GM18526 (cell line): ENCODE data around the gene JUN.

Source experiments
- POLR2A ChIP-seq: IDR thresholded peaks from 3 replicates; pipeline ENCODE4 v1.6.1; 2011; ENCODE audit not compliant: insufficient read length; ENCODE audit errors: extremely low read depth

JUN gene

GRCh38 chr1:58763214-58763613 lies 20.6 kb downstream of the JUN start:
- no peak for TF ChIP-seq POLR2A

DNA sequence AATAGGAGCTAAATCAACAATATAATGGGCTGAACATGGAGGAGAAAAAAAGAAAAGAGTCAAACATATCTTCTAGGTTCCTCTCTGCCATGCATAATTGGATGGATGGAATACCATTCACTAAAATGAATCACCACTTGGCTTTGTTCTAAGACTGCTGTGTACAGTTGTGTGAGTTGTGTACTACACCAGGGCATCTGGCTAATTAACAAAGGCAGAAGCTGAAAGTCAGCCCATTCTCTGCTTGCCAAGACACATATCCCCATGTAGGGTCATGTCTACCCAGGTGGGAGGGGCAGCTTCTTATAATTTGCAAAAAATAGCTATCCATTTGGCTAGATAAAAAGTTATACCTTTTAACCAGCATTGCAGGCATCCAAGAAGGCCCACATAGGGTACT lies 21.0 kb downstream of the JUN start:
- TF ChIP-seq POLR2A, result no peak

- TF ChIP-seq POLR2A, result no peak
These were observed 28.4 kb downstream of the JUN start for GRCh38 chr1:58755468-58755872.

DNA sequence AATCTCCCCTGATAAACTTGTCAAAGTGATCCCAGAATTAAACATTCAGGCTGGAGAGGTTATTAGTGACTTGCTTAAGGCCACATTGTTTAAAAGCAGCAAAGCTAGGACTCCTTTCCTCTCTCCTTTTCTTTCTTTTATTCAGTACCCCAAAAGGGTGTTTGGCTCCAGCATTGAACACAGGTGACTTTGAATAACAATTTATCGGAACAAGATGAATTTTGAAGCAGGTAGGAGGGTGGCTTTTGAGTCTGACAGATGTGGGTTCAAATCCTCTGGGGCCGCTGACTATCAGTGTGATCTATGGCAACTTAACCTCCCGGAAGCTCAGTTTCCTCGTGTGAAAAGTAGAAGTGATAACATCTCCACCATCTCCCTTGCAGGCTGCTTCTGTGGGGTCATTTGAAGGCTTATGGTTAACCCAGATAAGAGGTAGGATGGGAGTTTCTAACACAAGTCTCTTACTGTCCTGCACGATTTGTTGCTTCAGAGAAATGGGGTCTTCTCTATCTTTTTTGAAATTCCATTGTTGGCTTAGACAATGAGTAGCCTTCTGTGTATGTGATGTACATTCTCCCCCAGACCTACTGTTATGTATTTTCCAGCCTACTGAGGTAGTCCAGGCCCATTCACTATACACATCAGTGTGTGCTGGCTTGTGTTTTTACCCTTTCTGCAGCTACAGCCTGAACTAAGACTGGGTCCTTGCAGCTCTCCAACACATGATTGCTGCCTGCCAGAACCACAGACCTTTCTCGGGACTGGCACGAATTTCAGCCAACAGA lies 29.0 kb downstream of the JUN start:
- no peak for TF ChIP-seq POLR2A

- no peak for TF ChIP-seq POLR2A
These were observed 29.7 kb downstream of the JUN start for GRCh38 chr1:58754073-58754613.

- TF ChIP-seq POLR2A, result no peak
These were observed 30.4 kb downstream of the JUN start for GRCh38 chr1:58753431-58753866.

GRCh38 chr1:58749646-58750045 lies 34.2 kb downstream of the JUN start:
- TF ChIP-seq POLR2A, result no peak

DNA sequence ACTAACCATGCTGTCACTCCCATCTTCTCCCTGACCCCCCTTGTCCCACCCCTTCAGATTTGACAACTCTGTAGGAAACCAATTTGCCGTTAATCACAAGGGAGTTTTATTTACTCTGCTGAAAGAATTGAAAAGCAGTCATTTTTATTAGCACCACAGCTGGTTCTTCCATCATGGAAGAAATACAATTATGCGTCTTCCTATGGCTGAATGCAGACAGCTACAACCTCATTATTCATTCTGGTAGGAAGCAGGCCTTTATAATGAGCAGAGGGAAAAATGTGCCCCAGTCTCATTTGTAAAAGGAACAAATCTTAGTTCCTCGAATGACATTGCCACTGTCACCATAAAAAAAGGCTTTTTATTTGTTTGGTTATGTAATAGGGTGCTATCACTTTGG lies 35.2 kb downstream of the JUN start:
- TF ChIP-seq POLR2A, result no peak

- TF ChIP-seq POLR2A, result no peak
These were observed 37.1 kb downstream of the JUN start for GRCh38 chr1:58746757-58747156.

DNA sequence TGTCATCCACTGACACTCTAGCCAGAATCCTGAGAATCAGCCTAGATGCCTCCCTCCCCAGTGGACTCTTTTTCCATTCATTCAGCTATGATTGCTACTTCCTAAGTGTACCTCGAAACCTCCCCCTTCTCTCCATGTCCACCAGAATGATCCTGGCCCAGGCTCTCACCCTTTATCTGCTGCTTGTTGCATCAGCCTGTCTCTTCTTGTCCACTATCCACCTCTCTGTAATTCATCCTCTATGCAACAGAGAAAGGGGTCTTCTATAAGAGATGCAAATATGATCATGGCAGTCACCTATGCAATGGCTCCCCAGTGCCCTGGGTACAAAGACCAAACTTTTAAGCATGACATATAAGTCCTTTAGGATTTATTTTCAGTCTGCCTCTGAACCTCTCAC lies 37.7 kb downstream of the JUN start:
- TF ChIP-seq POLR2A, result no peak

DNA sequence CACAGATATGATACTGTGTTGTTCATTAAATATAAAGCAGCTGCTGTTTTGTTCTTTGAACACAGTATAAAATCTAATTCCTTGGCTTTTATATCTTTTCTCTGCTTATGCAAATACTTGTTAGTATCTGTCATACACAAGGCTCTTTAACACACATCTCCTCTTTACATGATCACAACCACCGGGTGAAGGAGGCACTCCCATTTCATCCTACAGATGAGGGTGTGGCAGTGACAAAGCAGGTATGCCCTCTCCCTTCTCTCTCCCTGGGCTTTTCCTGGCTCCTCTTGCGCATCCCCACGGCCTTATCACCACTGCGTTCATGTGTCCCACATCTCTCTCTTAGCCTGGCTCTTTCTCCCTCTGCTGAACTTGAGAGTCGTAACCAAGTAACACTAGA lies 38.2 kb downstream of the JUN start:
- TF ChIP-seq POLR2A, result no peak

DNA sequence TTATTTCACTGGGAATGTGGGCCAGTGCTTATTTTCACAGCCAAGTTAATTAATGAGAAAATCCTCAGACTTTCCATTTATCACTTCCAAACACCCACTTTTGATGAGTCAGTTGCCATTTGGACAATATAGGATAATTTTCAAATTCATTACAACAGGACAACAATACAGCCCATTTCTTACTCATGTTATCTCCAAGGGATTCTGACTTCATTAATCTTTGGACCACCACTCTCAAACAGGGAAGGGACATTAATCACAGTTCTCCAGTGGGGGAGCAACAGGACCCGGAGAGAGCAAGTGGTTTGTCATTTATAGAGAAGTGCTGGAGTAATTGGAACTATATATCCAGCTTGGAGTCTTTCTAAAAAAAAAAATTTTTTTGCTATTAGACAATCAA lies 38.7 kb downstream of the JUN start:
- TF ChIP-seq POLR2A, result no peak

DNA sequence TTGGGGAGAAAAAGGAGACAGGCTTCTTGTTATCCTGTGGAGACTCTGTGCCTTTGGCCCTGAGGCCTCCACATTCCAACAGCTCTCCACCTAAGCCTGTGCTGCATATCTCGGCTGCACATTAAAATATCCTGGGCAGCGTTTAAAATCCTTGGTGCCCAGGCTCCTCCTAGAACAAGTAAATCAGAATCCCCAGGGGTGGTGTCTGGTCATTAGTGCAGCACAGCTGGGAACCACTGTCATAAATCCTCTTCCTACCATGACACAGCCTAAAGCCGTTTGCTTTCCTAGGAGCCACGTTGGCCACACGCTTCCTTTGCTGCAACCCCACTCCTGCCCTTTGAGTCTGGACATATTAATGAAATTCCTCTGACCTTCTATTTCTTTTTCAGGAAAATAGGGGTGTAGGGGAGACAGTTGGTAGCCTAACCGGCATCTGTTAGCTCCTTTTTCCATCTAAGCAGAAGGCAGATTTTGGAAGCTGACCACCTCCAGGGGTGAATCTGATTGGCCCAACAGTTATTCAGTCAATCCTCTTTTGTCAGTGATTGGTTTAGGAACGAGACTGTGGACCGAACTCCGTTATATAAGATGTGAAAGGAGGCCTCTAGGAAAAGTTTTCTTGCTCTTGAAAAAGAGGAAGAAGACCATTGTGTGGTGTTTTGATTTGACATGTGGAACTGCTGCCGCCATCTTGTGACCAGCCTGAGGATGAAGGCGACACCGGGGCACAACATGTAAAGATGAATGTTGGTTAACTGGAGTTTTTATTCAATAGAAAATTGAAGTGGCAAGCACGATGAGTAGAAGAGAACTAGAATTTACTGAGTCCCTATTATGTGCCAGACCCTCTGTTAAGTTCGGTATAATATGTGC lies 41.9 kb downstream of the JUN start:
- TF ChIP-seq POLR2A, result no peak

DNA sequence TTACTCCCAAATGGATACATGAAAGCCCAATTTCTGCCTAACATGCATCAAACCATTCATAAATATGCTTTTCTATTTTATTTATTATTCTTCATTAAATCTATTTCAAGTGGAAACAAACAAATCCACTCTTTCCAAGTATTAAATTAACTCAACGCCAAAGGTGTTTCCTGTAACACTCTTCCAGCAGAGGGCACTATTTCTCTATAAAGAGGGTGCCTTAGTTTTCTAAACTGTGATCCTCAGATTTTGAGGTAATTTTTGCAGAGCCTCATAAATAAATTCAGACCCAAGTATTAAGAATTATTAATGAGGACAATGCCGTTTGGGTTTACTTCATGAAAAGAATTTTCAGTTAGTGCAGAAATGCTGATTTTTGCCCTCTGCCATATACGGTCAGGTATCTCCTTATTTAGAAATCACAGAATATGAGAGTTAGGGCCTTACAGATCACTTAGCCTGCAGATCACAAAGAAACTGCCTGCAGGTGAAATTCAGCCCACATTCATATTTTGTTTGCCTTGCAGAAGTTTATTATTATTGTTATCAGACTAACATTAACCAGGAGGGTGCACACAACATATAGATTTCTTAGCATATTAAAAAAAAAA lies 43.9 kb downstream of the JUN start:
- TF ChIP-seq POLR2A, result no peak

- no peak for TF ChIP-seq POLR2A
These were observed 45.0 kb downstream of the JUN start for GRCh38 chr1:58738876-58739275.

DNA sequence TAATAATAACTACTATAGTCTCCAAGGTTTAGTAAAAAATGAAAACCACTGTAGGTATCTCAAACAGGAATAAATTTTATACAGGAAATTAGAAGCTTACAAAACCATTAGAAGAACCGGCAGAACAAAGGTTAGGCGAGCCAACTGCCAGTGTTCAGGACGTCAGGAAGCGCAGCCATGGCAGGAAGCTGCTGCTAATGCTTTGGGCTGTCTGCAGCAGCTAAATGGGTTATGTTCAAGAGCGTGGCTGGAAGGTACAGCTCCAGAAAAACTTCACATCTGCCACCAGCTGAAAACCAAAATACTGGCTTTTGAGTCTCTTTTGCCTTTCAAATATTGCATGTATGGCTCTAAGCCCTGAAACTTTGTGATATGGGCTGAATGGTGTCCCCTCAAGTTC lies 48.3 kb downstream of the JUN start:
- no peak for TF ChIP-seq POLR2A

GRCh38 chr1:58734630-58735029 lies 49.2 kb downstream of the JUN start:
- TF ChIP-seq POLR2A, result no peak
